Measurements from ENCODE around the gene PTPRG.

DNA sequence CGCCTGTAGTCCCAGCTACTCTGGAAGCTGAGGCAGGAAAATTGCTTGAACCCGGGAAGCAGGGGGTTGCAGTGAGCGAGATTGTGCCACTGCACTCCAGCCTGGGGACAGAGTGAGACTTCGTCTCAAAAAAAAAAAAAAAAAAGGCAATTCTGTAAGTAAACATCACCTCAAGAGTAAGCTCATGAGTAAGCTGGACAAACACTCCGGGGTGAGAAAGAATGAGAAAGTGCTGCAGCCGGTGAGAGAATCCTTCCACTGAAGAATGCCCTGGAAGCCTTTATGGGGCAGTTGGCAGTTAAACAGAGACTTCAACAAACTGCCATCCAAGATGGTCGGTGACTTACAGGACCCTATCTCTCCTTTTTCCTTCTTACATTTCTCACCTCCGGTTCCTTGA lies 764.5 kb downstream of the PTPRG start:
- TF ChIP-seq EZH2phosphoT487 (IDR thresholded peaks at IDR 0.05; ENCODE audit: insufficient read depth, low read depth) = no peak
- no peak for TF ChIP-seq EZH2 (IDR thresholded peaks at IDR 0.05; ENCODE audit: insufficient read depth, poor library complexity, severe bottlenecking)

Measured in GM23248 (cell line).